IMR-90 (cell line): Measurements from ENCODE around the gene SIRPG. TPM values are rescaled to one million over a fixed set of nuclear protein-coding genes. Genes with fewer than 3 reads are reported as not detected.
A peak's percentile ranks its signal among the peaks of the same experiment; 100 is the strongest.

Source experiments
- ATAC-seq: fragments of 200-7000 bp; cut with Tn5 transposase; 2 replicates; pipeline ENCODE4 v1.9.1; 2020; ENCODE audit warnings: low read depth, mild to moderate bottlenecking, moderate library complexity
- BruUV-seq: library from RNA; stranded (reverse); fragments of 400-500 nt; replicated peaks from 2 replicates; lab custom pipeline; 2021; lab: Mats Ljungman, UMichigan
- CTCF ChIA-PET: fragments of 300-600 bp; formaldehyde crosslinking; extraction: SDS; loops from one replicate; lab custom pipeline; 2021; ENCODE audit warnings: antibody characterized with exemption; lab: Yijun Ruan, JAX
- POLR2A ChIA-PET: fragments of 300-600 bp; sonication (Branson Sonifier 250); formaldehyde crosslinking; loops from one replicate; lab custom pipeline; 2022; ENCODE audit warnings: antibody characterized with exemption; ENCODE audit not compliant: unreplicated experiment; lab: Charles Lee
- DNase-seq: peaks from one replicate; pipeline ENCODE4 v3.0.0; 2013
- H2AFZ ChIP-seq: replicated peaks from 2 replicates; pipeline ENCODE3; 2013; ENCODE audit warnings: low read length, mild to moderate bottlenecking; ENCODE audit not compliant: poor library complexity
- H2AK5ac ChIP-seq: 2 replicates; pipeline ENCODE4 v1.6.1; 2013; ENCODE audit warnings: low read depth, low read length, inconsistent platforms
- H2AK9ac ChIP-seq: replicated peaks from 2 replicates; pipeline ENCODE3; 2013; ENCODE audit warnings: mild to moderate bottlenecking, low read depth, low read length, moderate library complexity; ENCODE audit not compliant: poor library complexity
- H2BK120ac ChIP-seq: 2 replicates; pipeline ENCODE4 v1.6.1; 2013; ENCODE audit warnings: low read depth, low read length, inconsistent platforms
- H2BK15ac ChIP-seq: 3 replicates; pipeline ENCODE4 v1.6.1; 2013; ENCODE audit warnings: low read depth, low read length, inconsistent platforms
- H2BK20ac ChIP-seq: 2 replicates; pipeline ENCODE4 v1.6.1; 2013; ENCODE audit warnings: low read depth, mild to moderate bottlenecking, inconsistent platforms, low read length, moderate library complexity
- H2BK5ac ChIP-seq: 2 replicates; pipeline ENCODE4 v1.6.1; 2013; ENCODE audit warnings: mild to moderate bottlenecking, low read depth, low read length, inconsistent platforms; ENCODE audit not compliant: poor library complexity, severe bottlenecking
- H3K14ac ChIP-seq: replicated peaks from 2 replicates; pipeline ENCODE4 v1.6.1; 2013; ENCODE audit warnings: low read depth, low read length, inconsistent platforms
- H3K18ac ChIP-seq: 2 replicates; pipeline ENCODE4 v1.6.1; 2013; ENCODE audit warnings: low read depth, low read length, control low read depth
- H3K23ac ChIP-seq: 2 replicates; pipeline ENCODE4 v1.6.1; 2013; ENCODE audit warnings: low read depth, low read length, inconsistent platforms
- H3K27ac ChIP-seq: 2 replicates; pipeline ENCODE4 v1.5.1; 2013; ENCODE audit warnings: mild to moderate bottlenecking, control low read depth, low read length; ENCODE audit not compliant: insufficient read depth
- H3K27me3 ChIP-seq: 2 replicates; pipeline ENCODE4 v1.6.1; 2013; ENCODE audit warnings: low read length; ENCODE audit not compliant: control insufficient read depth, insufficient read depth
- H3K36me3 ChIP-seq: 2 replicates; pipeline ENCODE4 v1.6.1; 2013; ENCODE audit warnings: low read length, mixed read lengths; ENCODE audit not compliant: control insufficient read depth, insufficient read depth
- H3K4ac ChIP-seq: 2 replicates; pipeline ENCODE4 v1.6.1; 2013; ENCODE audit warnings: low read depth, low read length, inconsistent platforms
- H3K4me1 ChIP-seq: 2 replicates; pipeline ENCODE4 v1.6.1; 2013; ENCODE audit warnings: low read length, mixed read lengths; ENCODE audit not compliant: control insufficient read depth, insufficient read depth
- H3K4me2 ChIP-seq: 2 replicates; pipeline ENCODE4 v1.6.1; 2013; ENCODE audit warnings: low read depth, mild to moderate bottlenecking, control low read depth, low read length, moderate library complexity
- H3K4me3 ChIP-seq: 2 replicates; pipeline ENCODE4 v1.5.1; 2013; ENCODE audit warnings: low read depth, mild to moderate bottlenecking, control low read depth, low read length, moderate library complexity; ENCODE audit not compliant: insufficient read depth
- H3K56ac ChIP-seq: 2 replicates; pipeline ENCODE4 v1.6.1; 2013; ENCODE audit warnings: low read length, inconsistent platforms; ENCODE audit not compliant: insufficient read depth; ENCODE audit errors: extremely low read depth
- H3K79me1 ChIP-seq, 2 experiments: 2 replicates each; pipeline ENCODE4 v1.6.1; 2013; ENCODE audit warnings: low read length in 2 of 2, inconsistent platforms in 1 of 2, low read depth in 1 of 2
- H3K9ac ChIP-seq: 2 replicates; pipeline ENCODE4 v1.6.1; 2013; ENCODE audit warnings: low read depth, low read length, control low read depth
- H3K9me1 ChIP-seq: 2 replicates; pipeline ENCODE4 v1.6.1; 2013; ENCODE audit warnings: low read length, inconsistent platforms; ENCODE audit not compliant: insufficient read depth
- H3K9me3 ChIP-seq: 2 replicates; pipeline ENCODE4 v1.6.1; 2013; ENCODE audit warnings: low read length; ENCODE audit not compliant: control insufficient read depth, insufficient read depth
- H4K20me1 ChIP-seq: 2 replicates; pipeline ENCODE4 v1.6.1; 2013; ENCODE audit warnings: low read length, inconsistent platforms; ENCODE audit not compliant: insufficient read depth
- H4K5ac ChIP-seq: 2 replicates; pipeline ENCODE4 v1.6.1; 2013; ENCODE audit warnings: mild to moderate bottlenecking, low read depth, low read length, control low read depth
- H4K8ac ChIP-seq, 2 experiments: 2 replicates each; pipeline ENCODE4 v1.6.1; 2013; ENCODE audit warnings: low read depth in 2 of 2, low read length in 2 of 2, control low read depth in 1 of 2, inconsistent platforms in 1 of 2
- H4K91ac ChIP-seq: 2 replicates; pipeline ENCODE4 v1.6.1; 2013; ENCODE audit warnings: low read depth, low read length, inconsistent platforms; ENCODE audit not compliant: insufficient read depth
- MAFK ChIP-seq: IDR thresholded peaks from 2 replicates; pipeline ENCODE4 v1.6.1; 2012; ENCODE audit warnings: low read depth, low read length, improper control_type of control experiment
- NFE2L2 ChIP-seq: fragments of 150-350 bp; IDR thresholded peaks from 2 replicates; pipeline ENCODE4 v1.6.1; 2016; ENCODE audit warnings: low read depth, mild to moderate bottlenecking, low read length
- RAD21 ChIP-seq: IDR thresholded peaks from 2 replicates; pipeline ENCODE4 v1.6.1; 2012; ENCODE audit warnings: low read length, improper control_type of control experiment
- RCOR1 ChIP-seq: IDR thresholded peaks from 2 replicates; pipeline ENCODE4 v1.6.1; 2012; ENCODE audit warnings: mild to moderate bottlenecking, low read length, improper control_type of control experiment; ENCODE audit not compliant: insufficient replicate concordance
- RFX5 ChIP-seq: IDR thresholded peaks from 2 replicates; pipeline ENCODE4 v1.8.0; 2012; ENCODE audit warnings: low read depth, mild to moderate bottlenecking, low read length, moderate library complexity
- WGBS, 2 experiments: methylation state at CpG; one replicate each; pipeline versions ENCODE4 v1.1.5 to v1.1.7; 2013; ENCODE audit warnings: missing lambda C conversion rate in 2 of 2; ENCODE audit not compliant: insufficient read length in 1 of 2; ENCODE audit errors: extremely low coverage in 2 of 2; 5-methylcytosine and 5-hydroxymethylcytosine counted together
- dilution Hi-C: fragments of 300-500 bp; cut with HindIII; formaldehyde crosslinking; loops from one replicate; pipeline ENCODE4 v1.14.3; 2018; ENCODE audit warnings: low sequenced_read_pairs; ENCODE audit not compliant: unreplicated experiment
- in situ Hi-C: fragments of 300-500 bp; cut with MboI; formaldehyde crosslinking; loops from 3 replicates; pipeline ENCODE4 v1.14.3; 2019; ENCODE audit warnings: low sequenced_read_pairs, inconsistent platforms, mixed read lengths
- intact Hi-C: fragments of 100-400 bp; cut with micrococcal nuclease; formaldehyde crosslinking; loops from 2 replicates; pipeline ENCODE4 v1.10.0; 2022
- polyA plus RNA-seq, 3 experiments: library from polyadenylated mRNA; depleted of rRNA; stranded (reverse); fragments of >200 nt; gene quantifications; 2 replicates each; pipeline ENCODE4 v1.2.3, GENCODE V29; 2012; ENCODE audit warnings: low replicate concordance in 1 of 3
- total RNA-seq: library from RNA; depleted of rRNA; stranded (reverse); fragments of >200 nt; gene quantifications from 2 replicates; pipeline ENCODE4 v1.2.3, GENCODE V29; 2012
- TF ChIP-seq, protein P1 (sequence below): fragments of 150-350 bp; IDR thresholded peaks from 2 replicates; pipeline ENCODE4 v1.6.1; 2017; ENCODE audit warnings: mild to moderate bottlenecking, antibody characterized with exemption, low read length, low read depth
- TF ChIP-seq, protein P2 (sequence below): conservative IDR thresholded peaks from 2 replicates; pipeline ENCODE4 v1.5.1; 2012; ENCODE audit warnings: mild to moderate bottlenecking, low read depth, low read length, improper control_type of control experiment

Gene SIRPG
- total and polyA plus RNA-seq, 2 of the 4 experiments (the other 2 are of a cell fraction) = not detected

DNA sequence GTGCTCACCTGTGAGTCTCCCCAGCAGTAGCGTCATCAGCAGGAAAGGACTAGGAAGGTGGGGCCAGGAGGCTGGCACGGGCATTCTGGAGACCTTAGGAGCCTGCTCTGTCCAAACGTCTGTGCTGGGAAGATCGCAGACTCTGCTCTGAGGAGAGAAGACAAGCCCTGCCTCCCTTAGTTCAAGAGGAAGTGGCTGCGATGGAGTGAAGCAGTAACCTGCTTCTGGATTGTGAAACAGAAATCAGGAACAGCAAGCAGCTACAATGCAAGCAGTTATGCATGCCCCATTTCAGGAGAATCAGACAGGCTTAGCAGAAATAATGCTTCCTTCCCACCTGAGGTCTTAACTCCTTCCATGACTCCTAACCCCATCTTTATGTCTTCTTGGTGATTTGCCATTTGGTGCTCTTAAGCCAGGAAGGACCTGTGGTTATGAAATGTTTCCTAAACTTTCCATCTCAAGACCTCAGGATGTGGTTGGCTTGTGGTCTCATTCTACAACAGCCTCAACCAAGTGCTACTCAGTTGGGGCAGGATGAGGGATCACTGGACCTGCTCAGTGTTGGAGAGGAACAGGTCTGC lies 37.6 kb downstream of the SIRPG start, which contains the start of gene SIRPB1:
Gene SIRPB1, minus strand, starts transcription at position 149 of the 584 bp plus-strand sequence. Its CDS starts 65 bp downstream, at position 84.
- Histone ChIP-seq H3K9me3 (0 out of 2 replicates have a peak, but pooled peaks cover 1% of the 10 kb centered on the region), H2AFZ (no peak within 1 kb of the TSS), H2BK120ac (no peak within 1 kb of the TSS), H3K9me1 (no peaks in the 10 kb centered on the region), H2AK9ac (peak within 1 kb of the TSS; percentile 42), H4K8ac (no peak within 1 kb of the TSS), H2AK5ac (no peak within 1 kb of the TSS), H3K9ac (no peak within 1 kb of the TSS), H3K27me3 (no peaks in the 10 kb centered on the region), H3K27ac (no peak within 1 kb of the TSS), H4K20me1 (no peaks in the 10 kb centered on the region), H3K36me3 (no peaks in the 10 kb centered on the region), H3K4me2 (no peak within 1 kb of the TSS), H3K4me3 (no peak within 1 kb of the TSS), H3K79me1 (no peaks in the 10 kb centered on the region), H4K5ac (no peak within 1 kb of the TSS), H3K4me1 (no peaks in the 10 kb centered on the region), H2BK15ac (no peak within 1 kb of the TSS), H3K14ac (no peak within 1 kb of the TSS), H3K18ac (no peak within 1 kb of the TSS), H3K56ac (no peak within 1 kb of the TSS), H4K91ac (no peak within 1 kb of the TSS), H2BK5ac (no peak within 1 kb of the TSS), H3K4ac (no peak within 1 kb of the TSS), H3K23ac (no peak within 1 kb of the TSS), H2BK20ac (no peak within 1 kb of the TSS)
- intact Hi-C loops (no loop called here), in situ Hi-C loops (no loop called here), dilution Hi-C loops (no loop called here)
- ATAC-seq = no peak
- TF ChIP-seq RAD21 = no peak
- no peak for TF ChIP-seq NFE2L2
- TF ChIP-seq, protein P1, sequence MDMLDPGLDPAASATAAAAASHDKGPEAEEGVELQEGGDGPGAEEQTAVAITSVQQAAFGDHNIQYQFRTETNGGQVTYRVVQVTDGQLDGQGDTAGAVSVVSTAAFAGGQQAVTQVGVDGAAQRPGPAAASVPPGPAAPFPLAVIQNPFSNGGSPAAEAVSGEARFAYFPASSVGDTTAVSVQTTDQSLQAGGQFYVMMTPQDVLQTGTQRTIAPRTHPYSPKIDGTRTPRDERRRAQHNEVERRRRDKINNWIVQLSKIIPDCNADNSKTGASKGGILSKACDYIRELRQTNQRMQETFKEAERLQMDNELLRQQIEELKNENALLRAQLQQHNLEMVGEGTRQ = no peak
- no peak for TF ChIP-seq RFX5
- TF ChIP-seq RCOR1 = no peak
- TF ChIP-seq MAFK = no peak
- TF ChIP-seq, protein P2, sequence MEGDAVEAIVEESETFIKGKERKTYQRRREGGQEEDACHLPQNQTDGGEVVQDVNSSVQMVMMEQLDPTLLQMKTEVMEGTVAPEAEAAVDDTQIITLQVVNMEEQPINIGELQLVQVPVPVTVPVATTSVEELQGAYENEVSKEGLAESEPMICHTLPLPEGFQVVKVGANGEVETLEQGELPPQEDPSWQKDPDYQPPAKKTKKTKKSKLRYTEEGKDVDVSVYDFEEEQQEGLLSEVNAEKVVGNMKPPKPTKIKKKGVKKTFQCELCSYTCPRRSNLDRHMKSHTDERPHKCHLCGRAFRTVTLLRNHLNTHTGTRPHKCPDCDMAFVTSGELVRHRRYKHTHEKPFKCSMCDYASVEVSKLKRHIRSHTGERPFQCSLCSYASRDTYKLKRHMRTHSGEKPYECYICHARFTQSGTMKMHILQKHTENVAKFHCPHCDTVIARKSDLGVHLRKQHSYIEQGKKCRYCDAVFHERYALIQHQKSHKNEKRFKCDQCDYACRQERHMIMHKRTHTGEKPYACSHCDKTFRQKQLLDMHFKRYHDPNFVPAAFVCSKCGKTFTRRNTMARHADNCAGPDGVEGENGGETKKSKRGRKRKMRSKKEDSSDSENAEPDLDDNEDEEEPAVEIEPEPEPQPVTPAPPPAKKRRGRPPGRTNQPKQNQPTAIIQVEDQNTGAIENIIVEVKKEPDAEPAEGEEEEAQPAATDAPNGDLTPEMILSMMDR = no peak
- no TSS peak for BruUV-seq
- CTCF ChIA-PET = no interaction called here
- POLR2A ChIA-PET = no interaction called here
- DNase-seq = peak; percentile 0
- 39% methylated on average over 4 of the region's 5 CpGs; no CpG with 5 or more reads in 1 of the 2 experiments for WGBS, 2 experiments
